GM10266 (cell line): Measurements from ENCODE around the gene SLC40A1.

ENCODE experiments used
- DNase-seq: peaks from one replicate; pipeline ENCODE4 v3.0.0; 2012; ENCODE audit errors: extremely low spot score
- CTCF ChIP-seq: IDR thresholded peaks from 2 replicates; pipeline ENCODE4 v1.5.1; 2012; ENCODE audit warnings: mild to moderate bottlenecking, low read depth; ENCODE audit not compliant: control insufficient read depth, insufficient read depth; ENCODE audit errors: missing control alignments

The SLC40A1 gene

GRCh38 chr2:189561371-189562038, 19.1 kb downstream of the SLC40A1 start:
- no peak for TF ChIP-seq CTCF
- no peak for DNase-seq

DNA sequence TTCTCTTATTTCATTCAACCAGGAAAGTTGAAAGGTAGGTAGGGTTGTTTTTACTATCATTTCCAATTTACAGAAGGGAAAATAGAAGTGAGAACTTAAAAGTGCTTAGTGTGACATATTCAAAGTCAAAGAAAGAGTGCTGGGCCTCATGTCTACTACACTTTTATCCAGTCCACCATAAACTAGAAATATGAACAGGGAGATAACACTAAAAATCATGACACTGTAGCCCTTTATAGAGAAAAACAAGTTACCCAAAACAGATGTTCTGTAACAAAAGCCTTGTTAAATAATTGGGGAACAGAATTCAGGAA, 20.4 kb downstream of the SLC40A1 start:
- TF ChIP-seq CTCF = no peak
- no peak for DNase-seq

DNA sequence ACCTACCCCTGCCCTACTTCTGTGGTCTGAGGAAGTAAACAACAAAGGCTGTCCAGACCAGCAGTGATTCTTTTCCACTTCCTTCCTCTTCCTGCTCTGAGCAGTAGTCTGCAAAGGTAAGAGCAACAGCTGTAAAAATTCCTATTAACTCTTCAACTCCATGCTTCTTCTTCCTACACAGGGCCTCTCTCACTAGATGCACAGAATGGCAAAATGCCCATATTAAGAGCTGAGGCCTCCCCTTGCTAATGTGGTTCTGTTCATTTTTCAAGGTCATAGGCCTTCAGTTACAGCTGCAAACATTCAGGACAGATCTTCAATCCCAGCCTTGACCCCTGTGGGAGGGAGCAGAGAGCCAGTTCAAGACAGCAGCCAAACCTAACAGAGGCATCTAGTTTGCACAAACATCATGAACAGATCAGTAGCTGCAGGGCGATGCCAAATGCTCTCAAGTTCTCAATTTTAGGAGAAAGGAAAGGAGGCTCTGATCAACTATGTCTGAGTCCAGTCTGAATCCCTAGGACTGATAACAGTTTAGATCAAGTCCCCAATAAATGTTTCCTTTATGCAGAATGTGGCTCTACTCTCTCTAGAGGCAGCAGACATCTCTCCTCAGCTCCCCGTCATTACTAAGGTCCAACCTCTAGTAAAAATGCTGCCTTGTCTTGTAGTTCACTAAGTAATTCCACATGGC, 20.9 kb downstream of the SLC40A1 start:
- no peak for DNase-seq
- TF ChIP-seq CTCF = no peak

GRCh38 chr2:189558516-189559272, 21.9 kb downstream of the SLC40A1 start:
- no peak for TF ChIP-seq CTCF
- no peak for DNase-seq

DNA sequence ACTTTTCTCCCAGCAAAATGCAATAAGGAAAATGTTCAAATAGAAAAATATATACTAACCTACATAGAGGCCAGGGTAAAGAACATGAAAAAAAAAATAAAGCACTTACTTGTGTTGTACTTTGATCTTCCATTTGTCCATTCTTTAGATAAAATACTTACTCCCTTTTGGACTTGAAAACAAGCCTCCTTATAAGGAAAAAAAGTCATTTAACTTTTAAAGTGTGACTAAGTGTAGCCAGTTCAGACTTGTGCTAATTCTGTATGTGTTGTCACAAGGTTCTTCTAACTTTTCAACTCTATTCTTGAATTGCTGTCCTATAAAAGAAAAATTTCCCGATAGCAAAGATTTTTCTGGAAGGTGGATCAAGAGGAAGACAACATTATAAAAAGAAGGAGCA, 23.2 kb downstream of the SLC40A1 start:
- no peak for TF ChIP-seq CTCF
- no peak for DNase-seq

DNA sequence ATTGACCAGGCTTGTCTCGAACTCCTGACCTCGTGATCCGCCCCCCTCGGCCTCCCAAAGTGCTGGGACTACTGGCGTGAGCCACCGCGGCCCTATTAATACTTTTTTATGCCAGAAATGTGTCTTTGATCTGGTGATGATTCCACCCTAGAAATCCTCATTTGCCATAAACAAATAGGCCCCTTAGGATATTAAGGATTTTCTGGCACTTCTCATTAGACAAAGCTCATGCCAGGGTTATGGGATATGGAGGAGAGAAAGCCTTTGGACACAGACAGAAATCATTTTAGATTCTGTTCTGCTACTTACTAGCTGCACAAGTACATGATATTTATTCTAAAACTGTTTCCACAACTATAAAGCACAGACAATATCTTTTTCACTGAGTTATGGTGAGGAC, 24.1 kb downstream of the SLC40A1 start:
- TF ChIP-seq CTCF = no peak
- no peak for DNase-seq

DNA sequence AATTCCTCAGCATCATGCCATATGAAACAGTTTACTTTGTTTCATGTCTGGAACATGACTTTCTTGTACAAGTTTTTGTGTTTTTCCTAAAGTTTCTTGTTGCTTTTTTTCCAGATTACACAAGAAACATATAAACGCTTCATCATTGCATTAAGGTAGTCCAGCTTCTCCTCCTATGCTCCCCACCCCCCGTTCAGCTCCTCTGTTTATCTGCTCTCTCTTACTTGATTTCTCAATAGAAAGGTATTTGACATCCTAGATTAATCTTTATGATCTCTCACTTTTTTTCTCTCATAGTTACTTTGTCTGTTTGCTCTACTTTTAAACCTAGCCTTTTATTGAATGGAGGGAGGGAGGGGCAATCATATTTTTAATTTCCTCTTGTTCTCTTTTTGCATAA, 25.4 kb downstream of the SLC40A1 start:
- DNase-seq = no peak
- no peak for TF ChIP-seq CTCF
